Chondrocyte (in vitro differentiated cells): Measurements from ENCODE around the gene SLC14A1. TPM values are rescaled to one million over a fixed set of nuclear protein-coding genes. Genes with fewer than 3 reads are reported as not detected.
A peak's percentile ranks its signal among the peaks of the same experiment; 100 is the strongest.

Experiments used
- DNase-seq: peaks from one replicate; pipeline ENCODE4 v3.0.0; 2021; ENCODE audit warnings: mixed read lengths, low spot score
- H3K27ac Mint-ChIP-seq: one replicate; pipeline ENCODE4 v1.8.0; 2021; ENCODE audit warnings: mild to moderate bottlenecking, moderate library complexity, mixed read lengths; ENCODE audit not compliant: unreplicated experiment
- H3K27me3 Mint-ChIP-seq: 2 replicates; pipeline ENCODE4 v1.8.0; 2021; ENCODE audit warnings: low read depth, mixed read lengths
- H3K36me3 Mint-ChIP-seq: 2 replicates; pipeline ENCODE4 v1.8.0; 2021; ENCODE audit warnings: low read depth, mixed read lengths
- H3K4me1 Mint-ChIP-seq: 2 replicates; pipeline ENCODE4 v1.8.0; 2021; ENCODE audit warnings: low read depth, mild to moderate bottlenecking, mixed read lengths
- H3K4me3 Mint-ChIP-seq: one replicate; pipeline ENCODE4 v1.8.0; 2021; ENCODE audit warnings: mild to moderate bottlenecking, moderate library complexity, mixed read lengths; ENCODE audit not compliant: unreplicated experiment
- H3K9me3 Mint-ChIP-seq: 2 replicates; pipeline ENCODE4 v1.8.0; 2021; ENCODE audit warnings: low read depth, mixed read lengths
- CTCF ChIP-seq: fragments of 200-600 bp; sonication (generic); IDR thresholded peaks from 2 replicates; pipeline ENCODE4 v1.5.0; 2021; ENCODE audit warnings: antibody characterized with exemption, mild to moderate bottlenecking, moderate library complexity
- total RNA-seq: library from RNA; stranded (reverse); gene quantifications from 3 replicates; pipeline ENCODE4 v1.2.1, GENCODE V29; 2021

Gene SLC14A1
- total RNA-seq, 1 donor from 2014 or later: 0.25 TPM

DNA sequence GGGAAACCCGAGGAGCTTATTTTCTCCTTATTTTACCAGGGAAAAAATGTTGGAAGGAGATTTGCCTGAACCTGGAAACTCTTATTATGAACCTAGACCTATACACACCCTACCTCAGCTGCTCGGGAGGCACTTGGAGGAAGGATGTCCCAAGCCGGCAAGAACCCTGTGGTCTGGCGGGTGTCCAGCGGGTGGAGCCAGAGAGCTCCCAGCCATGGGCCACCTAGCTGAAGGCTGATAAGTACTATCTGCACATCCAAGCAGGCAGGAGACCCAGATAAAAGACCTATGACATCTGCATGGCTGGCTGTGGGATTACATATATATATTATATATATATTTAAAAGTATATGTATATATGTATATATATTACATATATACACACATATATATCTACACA lies 1.1 kb upstream of the SLC14A1 start:
- peak; percentile 90 for TF ChIP-seq CTCF

GRCh38 chr18:45724601-45725000 lies 620 bp downstream of the SLC14A1 start:
- no peak for TF ChIP-seq CTCF
- H3K9me3 Mint-ChIP-seq: no peaks in the 10 kb centered on the region

More for the DNA sequence above, 1.1 kb upstream of the SLC14A1 start:
- no peak overlapping the region for H3K27ac Mint-ChIP-seq
- peaks cover 13% of the 10 kb centered on the region for H3K4me1 Mint-ChIP-seq
- H3K9me3 Mint-ChIP-seq: no peaks in the 10 kb centered on the region
- H3K36me3 Mint-ChIP-seq: peaks cover 1% of the 10 kb centered on the region
- no peak for DNase-seq
- no peak overlapping the region for H3K4me3 Mint-ChIP-seq
- peaks cover 10% of the 10 kb centered on the region for H3K27me3 Mint-ChIP-seq

DNA sequence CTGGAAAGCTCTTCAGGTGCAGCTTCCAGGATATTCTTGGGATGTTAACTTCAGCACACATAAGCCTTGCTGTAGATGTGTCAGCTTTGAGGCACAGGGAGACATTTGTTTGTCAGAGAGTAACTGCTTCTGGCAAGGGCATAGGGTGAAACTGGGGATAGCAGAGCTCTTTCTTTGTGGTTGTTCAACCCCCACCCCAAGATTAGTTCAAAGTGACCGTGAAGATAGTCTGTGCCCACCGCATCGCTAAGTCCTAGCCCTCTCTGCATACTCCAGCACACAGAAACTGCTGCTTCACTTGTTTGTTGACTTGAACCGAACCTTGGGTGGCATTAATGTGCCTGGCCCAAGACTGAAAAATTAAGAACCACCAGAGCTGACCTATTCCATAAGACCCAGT lies 1.4 kb downstream of the SLC14A1 start:
- no peak for DNase-seq
- Mint-ChIP-seq H3K27ac (no peak overlapping the region), H3K4me1 (peaks cover 3% of the 10 kb centered on the region), H3K36me3 (no peaks in the 10 kb centered on the region), H3K27me3 (peaks cover 10% of the 10 kb centered on the region), H3K4me3 (no peak overlapping the region), H3K9me3 (no peaks in the 10 kb centered on the region)
- TF ChIP-seq CTCF: no peak

More at GRCh38 chr18:45724601-45725000, 620 bp downstream of the SLC14A1 start:
- Mint-ChIP-seq H3K4me1 (peaks cover 3% of the 10 kb centered on the region), H3K27ac (no peak overlapping the region), H3K4me3 (no peak overlapping the region), H3K27me3 (peaks cover 10% of the 10 kb centered on the region), H3K36me3 (no peaks in the 10 kb centered on the region)
- no peak for DNase-seq

DNA sequence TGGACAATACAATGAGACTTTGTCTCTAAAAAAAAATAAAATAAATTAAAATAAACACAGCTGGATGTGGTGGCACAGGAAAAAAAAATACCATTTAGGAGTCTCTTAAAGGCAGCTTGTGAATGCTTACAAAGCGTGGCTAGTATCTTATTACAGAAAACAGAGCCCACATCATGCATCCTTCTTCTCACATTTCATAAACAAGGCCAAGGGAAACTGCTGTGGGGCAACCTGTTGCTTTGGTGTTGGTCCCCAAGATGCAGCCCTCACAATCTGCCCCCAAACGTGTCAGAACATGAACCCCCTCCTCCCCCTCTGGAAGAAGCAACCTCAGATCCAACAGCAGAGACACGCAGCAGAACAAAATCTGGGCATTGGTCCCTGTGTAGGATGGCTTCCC lies 2.6 kb downstream of the SLC14A1 start:
- H3K4me3 Mint-ChIP-seq: no peak overlapping the region
- DNase-seq: no peak
- no peaks in the 10 kb centered on the region for H3K36me3 Mint-ChIP-seq
- no peak overlapping the region for H3K27ac Mint-ChIP-seq
- peaks cover 3% of the 10 kb centered on the region for H3K4me1 Mint-ChIP-seq
- TF ChIP-seq CTCF: no peak
- no peaks in the 10 kb centered on the region for H3K9me3 Mint-ChIP-seq
- peaks cover 5% of the 10 kb centered on the region for H3K27me3 Mint-ChIP-seq

DNA sequence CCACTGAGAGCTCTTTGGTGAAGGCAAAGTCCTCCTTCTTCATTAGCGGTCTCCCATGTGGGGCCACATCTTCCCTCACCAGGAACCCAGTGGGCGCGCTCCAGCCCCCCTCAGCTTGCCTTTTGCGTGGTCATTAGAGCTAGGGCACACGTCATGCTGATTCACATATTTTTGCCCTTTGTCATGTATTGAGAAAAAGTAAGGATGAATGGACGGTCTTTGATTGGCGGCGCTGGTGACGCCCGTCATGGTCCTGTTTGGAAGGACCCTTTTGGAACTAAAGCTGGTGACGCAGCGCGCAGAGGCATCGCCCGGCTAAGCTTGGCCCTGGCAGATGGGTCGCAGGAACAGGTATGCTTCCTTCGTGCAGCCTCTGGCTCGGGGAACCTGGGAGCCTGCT lies 3.1 kb downstream of the SLC14A1 start:
- H3K27ac Mint-ChIP-seq: no peak overlapping the region
- H3K4me3 Mint-ChIP-seq: no peak overlapping the region
- H3K36me3 Mint-ChIP-seq: no peaks in the 10 kb centered on the region
- H3K27me3 Mint-ChIP-seq: peaks cover 2% of the 10 kb centered on the region
- H3K9me3 Mint-ChIP-seq: no peaks in the 10 kb centered on the region
- DNase-seq: no peak
- H3K4me1 Mint-ChIP-seq: peaks cover 3% of the 10 kb centered on the region
- no peak for TF ChIP-seq CTCF
